AG04450 (cell line): ENCODE data around the gene ARHGAP18. TPM values are rescaled to one million over a fixed set of nuclear protein-coding genes. Genes with fewer than 3 reads are reported as not detected.
A peak's percentile ranks its signal among the peaks of the same experiment; 100 is the strongest.

Experiments
- CTCF ChIA-PET: fragments of 300-600, 350-600 bp; formaldehyde crosslinking; extraction: SDS; loops from one replicate; lab custom pipeline; 2022; ENCODE audit warnings: antibody characterized with exemption, inconsistent platforms; lab: Charles Lee
- POLR2A ChIA-PET: fragments of 350-600 bp; formaldehyde crosslinking; extraction: SDS; loops from one replicate; lab custom pipeline; 2021; ENCODE audit warnings: antibody characterized with exemption, inconsistent platforms; lab: Yijun Ruan, JAX
- DNase-seq: peaks from one replicate; pipeline ENCODE4 v3.0.0-alpha.2; 2011; ENCODE audit warnings: low read depth, low spot score
- H3K27ac ChIP-seq: one replicate; pipeline ENCODE4 v1.5.1; 2012; ENCODE audit warnings: low read depth, low read length, control low read depth
- H3K27me3 ChIP-seq: one replicate; pipeline ENCODE4 v1.6.0; 2012; ENCODE audit warnings: low read length; ENCODE audit not compliant: control insufficient read depth, insufficient read depth
- H3K4me3 ChIP-seq: 2 replicates; pipeline ENCODE4 v1.5.1; 2011; ENCODE audit warnings: mild to moderate bottlenecking, low read depth, low read length, control low read depth
- H3K9me3 ChIP-seq: 2 replicates; pipeline ENCODE4 v1.5.1; 2012; ENCODE audit warnings: low read length; ENCODE audit not compliant: control insufficient read depth, insufficient read depth
- CTCF ChIP-seq: IDR thresholded peaks from 2 replicates; pipeline ENCODE4 v1.5.1; 2011; ENCODE audit warnings: low read depth, low read length, control low read depth, inconsistent platforms
- polyA plus RNA-seq: library from polyadenylated mRNA; depleted of rRNA; stranded (reverse); fragments of >200 nt; gene quantifications from 2 replicates; pipeline ENCODE4 v1.2.3, GENCODE V29; 2011

ARHGAP18 gene
- polyA plus RNA-seq, 1 experiment = 13.9 TPM

GRCh38 chr6:129680633-129681032 lies 29.3 kb downstream of the ARHGAP18 start:
- POLR2A ChIA-PET = interaction anchor here (0.7 kb wide), 1 partner anchor 29 kb away, joined by 3 read pairs; the partner anchor contains the start of gene ARHGAP18
- Histone ChIP-seq H3K4me3 (no peak overlapping the region), H3K9me3 (peaks cover 4% of the 10 kb centered on the region; the same call in 1 of the 2 replicates), H3K27ac (no peak overlapping the region), H3K27me3 (no peaks in the 10 kb centered on the region)
- no peak for TF ChIP-seq CTCF
- CTCF ChIA-PET = no interaction called here
- no peak for DNase-seq

- CTCF ChIA-PET = no interaction called here
- Histone ChIP-seq H3K27ac (no peak overlapping the region), H3K4me3 (no peak overlapping the region), H3K9me3 (peaks cover 4% of the 10 kb centered on the region; the same call in 1 of the 2 replicates), H3K27me3 (no peaks in the 10 kb centered on the region)
- POLR2A ChIA-PET = no interaction called here
- no peak for TF ChIP-seq CTCF
- DNase-seq = no peak
Observed at GRCh38 chr6:129679758-129680157, 30.2 kb downstream of the ARHGAP18 start.

- Histone ChIP-seq H3K9me3 (peaks cover 4% of the 10 kb centered on the region; the same call in 1 of the 2 replicates), H3K4me3 (no peak overlapping the region), H3K27ac (no peak overlapping the region), H3K27me3 (no peaks in the 10 kb centered on the region)
- no peak for TF ChIP-seq CTCF
- ChIA-PET POLR2A (no interaction called here), CTCF (no interaction called here)
- no peak for DNase-seq
Observed at GRCh38 chr6:129679275-129679674, 30.7 kb downstream of the ARHGAP18 start.

GRCh38 chr6:129678463-129678862 lies 31.5 kb downstream of the ARHGAP18 start:
- TF ChIP-seq CTCF = no peak
- no peaks in the 10 kb centered on the region for H3K27me3 ChIP-seq
- ChIA-PET CTCF (interaction anchor here (0.6 to 1.9 kb wide), 2 partner anchors 64 to 80 kb away, joined by 3 to 8 read pairs; no protein-coding TSS in a partner anchor), POLR2A (no interaction called here)
- peaks cover 4% of the 10 kb centered on the region; the same call in 1 of the 2 replicates for H3K9me3 ChIP-seq
- H3K4me3 ChIP-seq = no peak overlapping the region
- no peak for DNase-seq
- H3K27ac ChIP-seq = no peak overlapping the region

GRCh38 chr6:129677620-129678325 lies 32.2 kb downstream of the ARHGAP18 start:
- Histone ChIP-seq H3K27me3 (no peaks in the 10 kb centered on the region), H3K27ac (no peak overlapping the region), H3K9me3 (peaks cover 4% of the 10 kb centered on the region; the same call in 1 of the 2 replicates), H3K4me3 (no peak overlapping the region)
- CTCF ChIA-PET = interaction anchor here (0.6 to 1.9 kb wide), 3 partner anchors 63 to 343 kb away, joined by 3 to 8 read pairs (median 3); no protein-coding TSS in a partner anchor
- TF ChIP-seq CTCF = 0 out of 2 replicates have a peak, but pooled peaks have one; percentile 0
- POLR2A ChIA-PET = no interaction called here
- DNase-seq = no peak
